ENCODE results near the gene LETMD1. TPM values are rescaled to one million over a fixed set of nuclear protein-coding genes. Genes with fewer than 3 reads are reported as not detected.

The LETMD1 gene
- total and polyA plus RNA-seq, 2 experiments from 2014 or later, result 16.3 to 29.8 TPM

DNA sequence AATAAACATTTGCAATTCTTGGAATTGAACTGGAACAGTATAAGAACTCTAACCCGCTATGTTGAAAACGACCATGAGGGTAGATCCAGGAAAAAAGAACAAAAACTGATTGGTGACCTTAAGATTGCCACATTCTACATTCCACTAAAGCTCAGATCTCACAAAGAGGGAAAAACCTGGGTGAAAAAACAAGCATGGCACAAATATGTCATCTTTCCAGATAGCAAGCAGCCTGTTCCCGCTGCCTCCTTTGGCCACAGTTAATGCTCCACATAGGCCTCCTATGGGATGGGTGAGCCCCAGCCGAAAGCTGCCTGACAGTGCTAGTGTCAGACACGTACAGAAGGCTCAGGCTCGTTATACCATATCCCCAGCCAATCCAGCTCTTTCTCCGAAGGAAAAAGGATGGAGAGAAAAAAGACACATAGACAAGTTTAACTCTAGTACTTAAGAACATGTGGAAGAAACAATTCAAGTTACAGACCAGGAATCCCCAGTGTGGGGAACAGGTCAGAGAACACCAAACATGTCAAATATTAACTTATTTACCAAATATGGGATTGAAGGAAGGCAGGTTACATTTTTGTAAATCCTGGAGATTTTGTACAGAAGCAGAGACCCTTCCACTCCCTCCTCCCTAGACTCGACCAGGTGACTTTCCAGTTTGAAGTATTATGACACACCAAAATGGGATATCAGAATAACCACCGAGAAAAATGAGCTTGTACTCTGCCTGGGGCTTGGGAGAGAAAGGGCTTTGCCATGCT is 14.7 kb downstream of the LETMD1 start:
- H3K9me3 ChIP-seq (ENCODE audit: low read depth), result no peaks in the 10 kb centered on the region
- no peak for TF ChIP-seq EZH2phosphoT487 (IDR thresholded peaks at IDR 0.05; ENCODE audit: insufficient read depth, low read depth)
- 73 to 75% methylated on average over 9 of the region's 9 CpGs for WGBS, 2 experiments (ENCODE audit: low coverage in 1 of 2, low lambda C conversion rate in 2 of 2, missing lambda C conversion rate in 2 of 2)
- H3K4me3 ChIP-seq, result no peak overlapping the region
- H3K36me3 ChIP-seq (ENCODE audit: low read depth), result peaks cover 61% of the 10 kb centered on the region
- H3K4me2 ChIP-seq (ENCODE audit: unreplicated experiment), result no peak overlapping the region
- no peak overlapping the region for H3K9ac ChIP-seq
- DNase-seq, result no peak
- peaks cover 50% of the 10 kb centered on the region for H3F3A ChIP-seq (ENCODE audit: insufficient read depth)
- H3K79me2 ChIP-seq (ENCODE audit: insufficient read depth), result no peaks in the 10 kb centered on the region
- H3K27ac ChIP-seq, result no peak overlapping the region
- H3K9me2 ChIP-seq (ENCODE audit: insufficient read depth), result no peaks in the 10 kb centered on the region
- H2AFZ ChIP-seq, result no peak overlapping the region
- no peaks in the 10 kb centered on the region for H3K4me1 ChIP-seq (ENCODE audit: insufficient read depth)
- no peaks in the 10 kb centered on the region for H4K20me1 ChIP-seq (ENCODE audit: insufficient read depth)
- in situ Hi-C loops (cut with MboI), result no loop called here
- no peaks in the 10 kb centered on the region for H3K27me3 ChIP-seq (replicated peaks; ENCODE audit: insufficient read depth)

DNA sequence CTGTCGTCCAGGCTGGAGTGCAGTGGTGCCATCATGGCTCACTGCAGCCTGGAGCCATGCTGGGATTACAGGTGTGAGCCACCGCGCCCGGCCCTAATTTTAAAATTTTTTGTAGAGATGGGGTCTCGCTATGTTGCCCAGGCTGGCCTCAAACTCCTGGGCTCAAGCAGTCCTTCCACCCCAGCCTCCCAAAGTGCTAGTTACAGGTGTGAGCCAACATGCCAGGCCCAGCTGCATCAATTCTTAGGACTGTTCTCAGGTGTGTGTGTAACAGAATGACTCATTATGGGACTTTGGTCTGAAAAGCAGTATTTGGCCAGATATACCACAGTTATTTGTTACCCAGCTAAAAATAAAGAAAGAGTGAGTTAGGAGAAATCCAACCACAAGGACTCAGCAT is 17.4 kb downstream of the LETMD1 start:
- WGBS, 2 experiments (ENCODE audit: low coverage in 1 of 2, low lambda C conversion rate in 2 of 2, missing lambda C conversion rate in 2 of 2), result 97 to 100% methylated on average over 5 of the region's 5 CpGs
- peaks cover 34% of the 10 kb centered on the region for H3F3A ChIP-seq (ENCODE audit: insufficient read depth)
- no peaks in the 10 kb centered on the region for H3K27me3 ChIP-seq (replicated peaks; ENCODE audit: insufficient read depth)
- DNase-seq, result no peak
- no peaks in the 10 kb centered on the region for H3K9me2 ChIP-seq (ENCODE audit: insufficient read depth)
- H2AFZ ChIP-seq, result no peak overlapping the region
- H3K4me2 ChIP-seq (ENCODE audit: unreplicated experiment), result no peak overlapping the region
- in situ Hi-C loops (cut with MboI), result no loop called here
- H3K9me3 ChIP-seq (ENCODE audit: low read depth), result no peaks in the 10 kb centered on the region
- no peaks in the 10 kb centered on the region for H3K4me1 ChIP-seq (ENCODE audit: insufficient read depth)
- H3K4me3 ChIP-seq, result no peak overlapping the region
- H3K27ac ChIP-seq, result no peak overlapping the region
- H4K20me1 ChIP-seq (ENCODE audit: insufficient read depth), result no peaks in the 10 kb centered on the region
- 0 out of 2 replicates have a peak, but pooled peaks cover 8% of the 10 kb centered on the region for H3K79me2 ChIP-seq (ENCODE audit: insufficient read depth)
- no peak overlapping the region for H3K9ac ChIP-seq
- H3K36me3 ChIP-seq (ENCODE audit: low read depth), result peaks cover 66% of the 10 kb centered on the region
- TF ChIP-seq EZH2 (IDR thresholded peaks at IDR 0.05; ENCODE audit: insufficient read depth, poor library complexity, severe bottlenecking) (no peak), EZH2phosphoT487 (IDR thresholded peaks at IDR 0.05; ENCODE audit: insufficient read depth, low read depth) (no peak)

DNA sequence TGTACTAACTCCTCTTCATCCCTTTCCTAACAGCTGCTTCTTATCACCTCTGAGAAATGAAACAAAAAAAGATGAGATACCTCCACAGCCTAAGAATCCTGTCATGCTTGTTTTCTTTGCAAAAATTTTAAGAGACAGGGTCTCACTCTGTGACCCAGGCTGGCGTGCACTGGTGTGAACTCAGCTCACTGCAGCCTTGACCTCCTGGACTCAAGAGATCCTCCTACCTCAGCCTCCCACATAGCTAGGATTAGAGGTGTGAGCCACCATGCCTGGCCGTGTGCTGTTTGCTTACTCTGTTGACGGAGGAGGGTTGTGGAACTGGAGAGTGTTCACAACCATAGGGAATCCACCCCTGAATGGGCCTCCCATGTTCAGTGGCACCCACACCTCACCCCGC is 19.1 kb downstream of the LETMD1 start:
- no peak overlapping the region for H3K4me2 ChIP-seq (ENCODE audit: unreplicated experiment)
- no peaks in the 10 kb centered on the region for H3K9me2 ChIP-seq (ENCODE audit: insufficient read depth)
- H3K27me3 ChIP-seq (replicated peaks; ENCODE audit: insufficient read depth), result no peaks in the 10 kb centered on the region
- DNase-seq, result no peak
- no peak overlapping the region for H2AFZ ChIP-seq
- H3K4me1 ChIP-seq (ENCODE audit: insufficient read depth), result no peaks in the 10 kb centered on the region
- H3K9ac ChIP-seq, result no peak overlapping the region
- H3K4me3 ChIP-seq, result no peak overlapping the region
- no peaks in the 10 kb centered on the region for H3K9me3 ChIP-seq (ENCODE audit: low read depth)
- H3K27ac ChIP-seq, result no peak overlapping the region
- peaks cover 73% of the 10 kb centered on the region for H3K36me3 ChIP-seq (ENCODE audit: low read depth)
- peaks cover 22% of the 10 kb centered on the region for H3F3A ChIP-seq (ENCODE audit: insufficient read depth)
- WGBS, 2 experiments (ENCODE audit: low coverage in 1 of 2, low lambda C conversion rate in 2 of 2, missing lambda C conversion rate in 2 of 2), result 72 to 74% methylated on average over 4 of the region's 4 CpGs
- in situ Hi-C loops (cut with MboI), result no loop called here
- H3K79me2 ChIP-seq (ENCODE audit: insufficient read depth), result 0 out of 2 replicates have a peak, but pooled peaks cover 8% of the 10 kb centered on the region
- H4K20me1 ChIP-seq (ENCODE audit: insufficient read depth), result no peaks in the 10 kb centered on the region
- TF ChIP-seq EZH2 (IDR thresholded peaks at IDR 0.05; ENCODE audit: insufficient read depth, poor library complexity, severe bottlenecking), result no peak
- TF ChIP-seq EZH2phosphoT487 (IDR thresholded peaks at IDR 0.05; ENCODE audit: insufficient read depth, low read depth), result no peak

DNA sequence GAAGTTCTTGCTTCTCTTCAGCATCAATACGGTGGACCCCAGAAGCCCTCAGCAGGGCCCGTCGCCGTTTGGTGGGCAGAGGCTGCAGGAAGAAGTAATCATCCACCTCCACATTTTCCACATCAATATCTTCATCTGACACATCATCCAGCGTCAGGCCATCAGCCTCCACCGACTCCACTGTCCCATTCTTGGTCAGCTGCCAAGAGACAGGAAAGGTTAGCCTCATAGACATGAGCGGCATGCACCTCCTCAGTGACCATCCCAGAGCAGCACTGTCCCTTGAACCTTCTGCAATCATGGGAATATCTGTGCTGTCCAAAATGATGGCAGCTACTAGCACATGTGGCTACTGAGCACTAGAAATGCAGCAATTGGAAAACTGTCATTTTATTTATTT is 19.6 kb downstream of the LETMD1 start:
- H3K9me3 ChIP-seq (ENCODE audit: low read depth), result no peaks in the 10 kb centered on the region
- no peak overlapping the region for H3K4me3 ChIP-seq
- H3K4me1 ChIP-seq (ENCODE audit: insufficient read depth), result no peaks in the 10 kb centered on the region
- no peak overlapping the region for H3K9ac ChIP-seq
- H4K20me1 ChIP-seq (ENCODE audit: insufficient read depth), result no peaks in the 10 kb centered on the region
- H3K27ac ChIP-seq, result no peak overlapping the region
- H3K9me2 ChIP-seq (ENCODE audit: insufficient read depth), result no peaks in the 10 kb centered on the region
- no peaks in the 10 kb centered on the region for H3K27me3 ChIP-seq (replicated peaks; ENCODE audit: insufficient read depth)
- TF ChIP-seq EZH2 (IDR thresholded peaks at IDR 0.05; ENCODE audit: insufficient read depth, poor library complexity, severe bottlenecking) (no peak), EZH2phosphoT487 (IDR thresholded peaks at IDR 0.05; ENCODE audit: insufficient read depth, low read depth) (no peak)
- in situ Hi-C loops (cut with MboI), result no loop called here
- no peak overlapping the region for H2AFZ ChIP-seq
- peaks cover 71% of the 10 kb centered on the region for H3K36me3 ChIP-seq (ENCODE audit: low read depth)
- WGBS, 2 experiments (ENCODE audit: low coverage in 1 of 2, low lambda C conversion rate in 2 of 2, missing lambda C conversion rate in 2 of 2), result 77 to 84% methylated on average over 6 to 7 of the region's 7 CpGs
- no peak overlapping the region for H3K4me2 ChIP-seq (ENCODE audit: unreplicated experiment)
- peaks cover 17% of the 10 kb centered on the region for H3F3A ChIP-seq (ENCODE audit: insufficient read depth)
- DNase-seq, result no peak
- peaks cover 10% of the 10 kb centered on the region; the same call in 1 of the 2 replicates for H3K79me2 ChIP-seq (ENCODE audit: insufficient read depth)

All from GM23248 (cell line).